ENCODE data around the gene SSPN.

SSPN gene

DNA sequence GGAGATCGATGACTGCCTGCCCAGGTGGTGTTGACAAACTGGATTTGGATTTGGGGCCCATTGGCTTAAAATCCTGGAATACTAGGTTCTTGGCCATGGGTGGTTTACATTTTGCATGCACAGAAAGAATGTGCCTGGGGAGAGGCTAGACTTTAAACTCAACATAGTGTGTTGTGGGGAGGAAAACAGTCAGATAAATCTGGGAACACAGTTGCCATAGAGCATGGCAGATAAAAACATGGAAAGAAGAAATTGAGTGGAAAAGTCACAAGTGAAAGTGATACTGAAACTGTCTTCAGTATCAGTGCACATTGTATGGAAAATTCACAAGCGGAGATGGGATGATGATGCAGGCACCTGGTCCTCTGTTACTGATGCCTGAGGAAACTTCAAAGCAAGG is 95.2 kb downstream of the SSPN start:
- no peak for DNase-seq

- no peak for DNase-seq
Observed at GRCh38 chr12:26292596-26292995, 97.2 kb downstream of the SSPN start.

- DNase-seq, result no peak
Observed at GRCh38 chr12:26293612-26294011, 98.2 kb downstream of the SSPN start.

DNA sequence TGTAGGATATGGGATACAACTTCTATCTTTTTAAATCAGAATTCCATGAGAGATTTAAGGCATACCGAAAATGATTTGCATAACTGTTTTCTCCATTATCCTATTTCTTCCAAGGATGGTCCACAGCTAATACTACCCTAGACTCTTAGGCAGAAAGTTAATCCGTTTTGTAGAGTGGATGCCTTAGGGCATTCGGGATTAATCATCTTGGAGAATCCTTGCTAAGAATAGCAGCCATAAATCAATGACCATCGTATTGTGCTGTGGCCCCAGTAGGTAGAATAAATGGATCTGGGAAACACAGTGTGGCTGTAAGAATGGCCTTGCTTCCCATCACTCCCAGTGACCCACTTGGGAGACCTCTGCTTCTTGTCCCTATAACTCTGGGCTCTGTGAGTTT is 99.6 kb downstream of the SSPN start:
- DNase-seq, result no peak

DNA sequence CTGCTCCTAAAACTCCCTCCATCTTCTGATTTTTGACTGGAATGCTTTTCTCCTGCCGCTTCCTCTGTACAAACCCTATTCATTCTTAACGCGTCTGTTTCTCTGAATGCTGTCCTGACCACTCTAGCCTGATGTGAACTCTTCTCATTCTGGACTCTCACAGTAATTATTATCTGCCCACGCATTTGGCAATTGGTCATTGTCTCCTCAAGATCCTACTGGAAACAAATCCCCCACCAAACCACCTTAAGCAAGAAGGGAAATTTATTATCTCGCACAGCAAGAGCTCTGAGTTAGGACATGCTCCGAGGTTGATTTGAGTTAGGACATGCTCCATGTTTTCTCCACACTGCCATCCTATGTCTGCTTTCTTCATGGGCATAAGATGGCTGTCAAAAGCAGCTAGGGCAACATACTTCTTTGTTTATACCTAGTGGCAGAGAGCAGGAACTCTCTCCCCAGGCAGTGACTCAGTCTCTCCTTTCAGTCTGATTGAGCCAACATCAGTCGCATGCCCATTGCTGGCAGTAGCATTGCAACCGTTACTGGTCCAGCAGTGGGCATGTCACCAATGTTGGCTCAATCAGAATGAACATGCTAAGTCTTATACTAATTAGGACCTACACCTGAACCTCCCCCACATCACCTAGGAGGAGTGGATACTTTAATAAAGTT is 102.2 kb downstream of the SSPN start:
- no peak for DNase-seq

DNA sequence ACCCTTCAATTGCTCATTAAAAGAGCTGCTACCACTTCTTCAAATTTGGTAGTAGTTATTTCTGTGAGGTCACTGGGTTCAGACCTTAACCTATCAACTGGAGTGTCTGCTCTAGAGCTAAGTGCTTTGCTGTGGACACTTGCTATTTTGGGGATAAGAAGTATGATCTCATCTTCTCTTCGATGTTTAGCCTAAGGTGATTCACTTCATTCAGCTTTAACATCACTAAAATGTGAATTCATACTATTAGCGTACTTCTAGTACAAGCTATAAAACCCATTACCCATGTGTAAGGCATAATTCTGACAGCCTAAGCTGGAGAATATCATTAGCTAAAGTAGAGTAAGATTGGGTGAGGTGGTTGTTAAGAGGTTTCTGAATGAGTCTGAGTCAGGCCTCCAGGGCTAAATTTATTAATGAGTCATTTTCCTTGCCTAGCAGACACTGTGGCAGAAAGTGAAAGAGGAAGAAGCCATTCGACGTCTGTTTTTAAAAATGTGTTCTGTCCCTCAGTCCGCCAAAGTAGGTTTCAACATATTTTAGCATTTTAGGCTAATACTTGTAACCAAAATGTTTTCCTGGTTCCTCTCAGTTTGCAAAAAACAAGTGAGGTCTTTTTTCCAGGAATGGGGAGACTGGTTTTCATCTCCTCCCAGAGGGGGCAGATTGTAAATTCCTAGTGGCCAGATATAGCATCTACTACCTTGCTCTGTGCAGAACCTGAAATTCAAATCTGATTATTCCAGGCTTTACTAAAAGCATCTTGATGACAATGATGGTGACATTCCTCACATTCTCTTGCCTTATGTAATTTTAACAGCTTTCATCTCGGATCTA is 103.6 kb downstream of the SSPN start:
- no peak for DNase-seq

DNA sequence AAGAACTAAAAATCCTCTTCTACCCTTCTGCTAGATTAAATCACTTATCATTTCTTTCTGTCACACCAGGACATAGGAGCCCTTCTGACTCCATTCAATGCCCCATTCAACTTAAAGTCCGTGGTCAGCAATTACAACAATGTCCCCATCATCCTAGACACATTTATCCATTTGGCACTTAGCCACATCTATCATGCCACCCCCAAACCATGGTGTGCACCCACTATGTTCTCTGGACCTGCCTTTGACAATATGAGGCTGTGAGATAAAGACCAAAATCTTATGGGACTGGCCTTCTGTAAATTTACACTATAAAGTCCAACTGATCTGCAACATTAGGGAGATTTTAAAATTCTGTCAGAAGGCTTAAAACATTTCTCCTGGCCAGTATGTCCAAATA is 104.4 kb downstream of the SSPN start:
- no peak for DNase-seq
